ENCODE measurements around the gene POLE. TPM values are rescaled to one million over a fixed set of nuclear protein-coding genes. Genes with fewer than 3 reads are reported as not detected.

The POLE gene
- total RNA-seq, 1 donor from 2014 or later, result 174 TPM

GRCh38 chr12:132586929-132587328 is 100.2 kb downstream of the POLE start:
- Mint-ChIP-seq H3K4me3 (peak overlapping the region; percentile 27), H3K4me1 (peaks cover 10% of the 10 kb centered on the region), H3K27me3 (ENCODE audit: low read depth) (peaks cover 45% of the 10 kb centered on the region), H3K27ac (ENCODE audit: unreplicated experiment) (no peak overlapping the region), H3K9me3 (no peaks in the 10 kb centered on the region), H3K36me3 (ENCODE audit: low read depth) (peaks cover 2% of the 10 kb centered on the region)
- no peak for DNase-seq (ENCODE audit: low read depth, low spot score)
- TF ChIP-seq CTCF (conservative IDR thresholded peaks at IDR 0.05), result no peak

- Mint-ChIP-seq H3K36me3 (ENCODE audit: low read depth) (peaks cover 5% of the 10 kb centered on the region), H3K4me1 (peaks cover 10% of the 10 kb centered on the region), H3K4me3 (peak overlapping the region; percentile 62), H3K9me3 (no peaks in the 10 kb centered on the region), H3K27me3 (ENCODE audit: low read depth) (peaks cover 58% of the 10 kb centered on the region), H3K27ac (ENCODE audit: unreplicated experiment) (no peak overlapping the region)
- DNase-seq (ENCODE audit: low read depth, low spot score), result no peak
- no peak for TF ChIP-seq CTCF (conservative IDR thresholded peaks at IDR 0.05)
Observed at GRCh38 chr12:132585177-132585576, 102.0 kb downstream of the POLE start.

GRCh38 chr12:132584429-132584828 is 102.7 kb downstream of the POLE start:
- no peak overlapping the region for H3K27ac Mint-ChIP-seq (ENCODE audit: unreplicated experiment)
- H3K9me3 Mint-ChIP-seq, result no peaks in the 10 kb centered on the region
- H3K36me3 Mint-ChIP-seq (ENCODE audit: low read depth), result peaks cover 5% of the 10 kb centered on the region
- DNase-seq (ENCODE audit: low read depth, low spot score), result no peak
- H3K4me1 Mint-ChIP-seq, result peaks cover 10% of the 10 kb centered on the region
- peaks cover 59% of the 10 kb centered on the region for H3K27me3 Mint-ChIP-seq (ENCODE audit: low read depth)
- no peak for TF ChIP-seq CTCF (conservative IDR thresholded peaks at IDR 0.05)
- H3K4me3 Mint-ChIP-seq, result peak overlapping the region; percentile 62

GRCh38 chr12:132583736-132584135 is 103.4 kb downstream of the POLE start:
- peaks cover 56% of the 10 kb centered on the region for H3K27me3 Mint-ChIP-seq (ENCODE audit: low read depth)
- peaks cover 10% of the 10 kb centered on the region for H3K4me1 Mint-ChIP-seq
- H3K9me3 Mint-ChIP-seq, result no peaks in the 10 kb centered on the region
- no peak for DNase-seq (ENCODE audit: low read depth, low spot score)
- no peak for TF ChIP-seq CTCF (conservative IDR thresholded peaks at IDR 0.05)
- peak overlapping the region; percentile 36 for H3K4me3 Mint-ChIP-seq
- no peak overlapping the region for H3K27ac Mint-ChIP-seq (ENCODE audit: unreplicated experiment)
- H3K36me3 Mint-ChIP-seq (ENCODE audit: low read depth), result peaks cover 8% of the 10 kb centered on the region

GRCh38 chr12:132583411-132583710 is 103.8 kb downstream of the POLE start:
- H3K4me3 Mint-ChIP-seq, result no peak overlapping the region
- no peaks in the 10 kb centered on the region for H3K9me3 Mint-ChIP-seq
- peaks cover 54% of the 10 kb centered on the region for H3K27me3 Mint-ChIP-seq (ENCODE audit: low read depth)
- no peak for DNase-seq (ENCODE audit: low read depth, low spot score)
- TF ChIP-seq CTCF (conservative IDR thresholded peaks at IDR 0.05), result no peak
- H3K36me3 Mint-ChIP-seq (ENCODE audit: low read depth), result peaks cover 8% of the 10 kb centered on the region
- peaks cover 10% of the 10 kb centered on the region for H3K4me1 Mint-ChIP-seq
- H3K27ac Mint-ChIP-seq (ENCODE audit: unreplicated experiment), result no peak overlapping the region

All from neural crest cell (in vitro differentiated cells).